H1 (cell line): Measurements from ENCODE around the gene NADK2.

Experiments used
- EZH2 ChIP-seq: fragments of 200-600 bp; sonication (generic); IDR thresholded peaks from 2 replicates; pipeline ENCODE4 v1.7.1; 2012; ENCODE audit warnings: low read depth, mild to moderate bottlenecking, moderate library complexity, low read length, inconsistent platforms; ENCODE audit not compliant: severe bottlenecking
- POLR2AphosphoS5 ChIP-seq: IDR thresholded peaks from 2 replicates; pipeline ENCODE4 v1.6.1; 2011; ENCODE audit warnings: low read depth, low read length
- TAF1 ChIP-seq: IDR thresholded peaks from 2 replicates; pipeline ENCODE4 v1.6.1; 2011; ENCODE audit warnings: mild to moderate bottlenecking, low read depth, low read length
- TF ChIP-seq, protein P1 (sequence below), 3 experiments: IDR thresholded peaks; 1 replicate in 2 of 3; 2 replicates in 1 of 3; pipeline versions ENCODE4 v1.5.1 to v1.6.1; 2011; ENCODE audit warnings: low read length in 3 of 3, mild to moderate bottlenecking in 3 of 3, inconsistent platforms in 2 of 3, low read depth in 1 of 3, moderate library complexity in 1 of 3; ENCODE audit not compliant: insufficient read depth in 1 of 3; ENCODE audit errors: control extremely low read depth in 1 of 3

DNA sequence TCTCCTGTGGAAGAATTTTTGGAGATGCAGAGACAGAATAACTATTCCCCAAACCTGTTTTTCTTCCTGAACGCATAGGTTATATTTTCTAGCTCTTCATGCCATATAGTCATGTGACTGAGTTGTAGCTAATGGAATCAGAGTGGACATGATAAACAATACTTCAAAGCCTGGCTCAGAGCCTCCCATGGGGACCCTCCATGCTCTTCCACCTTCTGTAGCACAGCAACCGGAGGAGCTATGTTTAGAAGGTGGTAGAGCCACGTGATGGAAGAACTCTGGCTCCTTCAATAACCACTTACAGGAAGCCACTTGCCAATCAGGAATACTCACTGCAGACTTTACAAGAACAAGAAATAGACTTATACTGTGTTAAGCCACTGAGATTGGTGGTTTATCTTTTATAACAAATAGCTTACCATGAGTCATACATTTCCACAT lies 39.2 kb downstream of the NADK2 start:
- no peak for TF ChIP-seq POLR2AphosphoS5
- TF ChIP-seq, protein P1, sequence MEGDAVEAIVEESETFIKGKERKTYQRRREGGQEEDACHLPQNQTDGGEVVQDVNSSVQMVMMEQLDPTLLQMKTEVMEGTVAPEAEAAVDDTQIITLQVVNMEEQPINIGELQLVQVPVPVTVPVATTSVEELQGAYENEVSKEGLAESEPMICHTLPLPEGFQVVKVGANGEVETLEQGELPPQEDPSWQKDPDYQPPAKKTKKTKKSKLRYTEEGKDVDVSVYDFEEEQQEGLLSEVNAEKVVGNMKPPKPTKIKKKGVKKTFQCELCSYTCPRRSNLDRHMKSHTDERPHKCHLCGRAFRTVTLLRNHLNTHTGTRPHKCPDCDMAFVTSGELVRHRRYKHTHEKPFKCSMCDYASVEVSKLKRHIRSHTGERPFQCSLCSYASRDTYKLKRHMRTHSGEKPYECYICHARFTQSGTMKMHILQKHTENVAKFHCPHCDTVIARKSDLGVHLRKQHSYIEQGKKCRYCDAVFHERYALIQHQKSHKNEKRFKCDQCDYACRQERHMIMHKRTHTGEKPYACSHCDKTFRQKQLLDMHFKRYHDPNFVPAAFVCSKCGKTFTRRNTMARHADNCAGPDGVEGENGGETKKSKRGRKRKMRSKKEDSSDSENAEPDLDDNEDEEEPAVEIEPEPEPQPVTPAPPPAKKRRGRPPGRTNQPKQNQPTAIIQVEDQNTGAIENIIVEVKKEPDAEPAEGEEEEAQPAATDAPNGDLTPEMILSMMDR (IDR thresholded peaks at IDR 0.05; ENCODE audit: control extremely low read depth in 1 of 3, insufficient read depth in 1 of 3, low read depth in 1 of 3, low read length in 3 of 3) = no peak
- no peak for TF ChIP-seq TAF1
- TF ChIP-seq EZH2 = no peak
